Glutamatergic neuron (in vitro differentiated cells): ENCODE data around the gene CLSTN2. TPM values are rescaled to one million over a fixed set of nuclear protein-coding genes. Genes with fewer than 3 reads are reported as not detected.

Experiments
- DNase-seq: peaks from one replicate; pipeline ENCODE4 v3.0.0; 2022
- H3K27ac Mint-ChIP-seq: one replicate; pipeline ENCODE4 v1.8.0; 2020; ENCODE audit warnings: mild to moderate bottlenecking, mixed read lengths, inconsistent platforms; ENCODE audit not compliant: unreplicated experiment
- H3K27me3 Mint-ChIP-seq: one replicate; pipeline ENCODE4 v1.8.0; 2020; ENCODE audit warnings: mild to moderate bottlenecking, moderate library complexity, mixed read lengths, inconsistent platforms; ENCODE audit not compliant: unreplicated experiment
- H3K36me3 Mint-ChIP-seq: one replicate; pipeline ENCODE4 v1.8.0; 2020; ENCODE audit warnings: mild to moderate bottlenecking, mixed read lengths, inconsistent platforms; ENCODE audit not compliant: unreplicated experiment
- H3K4me1 Mint-ChIP-seq: one replicate; pipeline ENCODE4 v1.8.0; 2020; ENCODE audit warnings: mild to moderate bottlenecking, low read depth, mixed read lengths, inconsistent platforms; ENCODE audit not compliant: unreplicated experiment
- H3K4me3 Mint-ChIP-seq: one replicate; pipeline ENCODE4 v1.8.0; 2020; ENCODE audit warnings: mild to moderate bottlenecking, mixed read lengths, inconsistent platforms; ENCODE audit not compliant: unreplicated experiment
- H3K9me3 Mint-ChIP-seq: one replicate; pipeline ENCODE4 v1.8.0; 2020; ENCODE audit warnings: mild to moderate bottlenecking, moderate library complexity, mixed read lengths, inconsistent platforms; ENCODE audit not compliant: unreplicated experiment
- CTCF ChIP-seq: fragments of 200-600 bp; sonication (generic); IDR thresholded peaks from one replicate; pipeline ENCODE4 v1.5.0; 2021; ENCODE audit not compliant: partially characterized antibody, unreplicated experiment
- total RNA-seq: library from RNA; stranded (reverse); fragmentation: NEBNext Ultra II Directional; extraction: Animal tissue kit (Norgen Biotek cat#: 25700); gene quantifications from one replicate; pipeline ENCODE4 v1.2.1, GENCODE V29; 2021; ENCODE audit not compliant: unreplicated experiment

CLSTN2 gene
- total RNA-seq, 1 donor from 2014 or later: 3.1 TPM

GRCh38 chr3:140373234-140373633, 438.2 kb downstream of the CLSTN2 start:
- DNase-seq: no peak
- Mint-ChIP-seq H3K9me3 (no peaks in the 10 kb centered on the region), H3K27ac (no peak overlapping the region), H3K36me3 (no peaks in the 10 kb centered on the region), H3K4me1 (no peaks in the 10 kb centered on the region), H3K4me3 (no peak overlapping the region), H3K27me3 (peaks cover 2% of the 10 kb centered on the region)
- TF ChIP-seq CTCF: no peak

GRCh38 chr3:140375002-140375401, 440.0 kb downstream of the CLSTN2 start:
- H3K27me3 Mint-ChIP-seq: no peaks in the 10 kb centered on the region
- no peak for TF ChIP-seq CTCF
- no peak for DNase-seq
- H3K27ac Mint-ChIP-seq: no peak overlapping the region
- no peaks in the 10 kb centered on the region for H3K4me1 Mint-ChIP-seq
- no peaks in the 10 kb centered on the region for H3K36me3 Mint-ChIP-seq
- no peaks in the 10 kb centered on the region for H3K9me3 Mint-ChIP-seq
- H3K4me3 Mint-ChIP-seq: no peak overlapping the region

- Mint-ChIP-seq H3K4me3 (no peak overlapping the region), H3K4me1 (no peaks in the 10 kb centered on the region), H3K27ac (no peak overlapping the region), H3K36me3 (no peaks in the 10 kb centered on the region), H3K27me3 (no peaks in the 10 kb centered on the region), H3K9me3 (no peaks in the 10 kb centered on the region)
- TF ChIP-seq CTCF: no peak
- no peak for DNase-seq
Measured at GRCh38 chr3:140376136-140376889, 441.3 kb downstream of the CLSTN2 start.

GRCh38 chr3:140377644-140378043, 442.7 kb downstream of the CLSTN2 start:
- Mint-ChIP-seq H3K4me3 (no peak overlapping the region), H3K4me1 (no peaks in the 10 kb centered on the region), H3K9me3 (no peaks in the 10 kb centered on the region)

More at GRCh38 chr3:140377644-140378043, 442.7 kb downstream of the CLSTN2 start:
- TF ChIP-seq CTCF: no peak
- no peaks in the 10 kb centered on the region for H3K36me3 Mint-ChIP-seq
- no peak overlapping the region for H3K27ac Mint-ChIP-seq
- no peak for DNase-seq
- H3K27me3 Mint-ChIP-seq: no peaks in the 10 kb centered on the region
